Central memory CD4-positive, alpha-beta T cell (primary cell): Measurements from ENCODE around the gene COA3.

Experiments used
- DNase-seq: peaks from one replicate; pipeline ENCODE4 v3.0.0; 2022

COA3 gene

GRCh38 chr17:42748908-42749798 is 49.4 kb downstream of the COA3 start:
- DNase-seq = no peak

- DNase-seq = no peak
These were observed 50.1 kb downstream of the COA3 start for GRCh38 chr17:42748202-42748907.
